Adrenal gland (tissue), 5 donors: ENCODE data around the gene OSGEP.

ENCODE experiments used
- CTCF ChIP-seq, 6 experiments: fragments of 450-650 bp in 4 of 6; fragments of 200-600 bp in 2 of 6; sonication (generic) in 1 of 6; IDR thresholded peaks; 1 replicate in 5 of 6; 2 replicates in 1 of 6; pipeline versions ENCODE4 v1.5.1 to v1.8.0; 2016 to 2021; ENCODE audit warnings: antibody characterized with exemption in 6 of 6, mild to moderate bottlenecking in 2 of 6, moderate library complexity in 1 of 6
- POLR2A ChIP-seq, 2 donors: fragments of 450-650 bp; IDR thresholded peaks; one replicate each; pipeline ENCODE4 v1.6.1; 2017; ENCODE audit warnings: antibody characterized with exemption in 2 of 2, mild to moderate bottlenecking in 2 of 2, moderate library complexity in 1 of 2
- donor health status: DM: no; HTN: no; CAD: no.

GRCh38 chr14:20417250-20418186 is 37.1 kb downstream of the OSGEP start:
- TF ChIP-seq CTCF (IDR thresholded peaks at IDR 0.05) (no peak), POLR2A (IDR thresholded peaks at IDR 0.05) (no peak)
